Measurements from ENCODE around the gene PIGX. TPM values are rescaled to one million over a fixed set of nuclear protein-coding genes. Genes with fewer than 3 reads are reported as not detected.

The PIGX gene
- total RNA-seq, 5 donors from 2014 or later (not counting 1 experiment from before 2014, with no cell fraction given) = 18.9 to 27.9 (median 22.3) TPM

GRCh38 chr3:196699749-196700148, 12.4 kb upstream of the PIGX start:
- no peak overlapping the region for H3K4me3 ChIP-seq (ENCODE audit: control insufficient read depth in 1 of 2, extremely low read depth in 1 of 2, low read length in 1 of 2)
- H3K27ac ChIP-seq (ENCODE audit: low read length) = no peak overlapping the region
- H3K4me1 ChIP-seq (ENCODE audit: control insufficient read depth in 1 of 2, extremely low read depth in 1 of 2, insufficient read depth in 2 of 2, low read length in 2 of 2) = peaks cover 0 to 7% of the 10 kb centered on the region in 2 experiments
- ChIA-PET POLR2A (interaction anchor here in 1 of 2 donors (0.7 kb wide), 1 partner anchor 10 kb away, joined by 3 read pairs; no protein-coding TSS in a partner anchor), CTCF (interaction anchor here in 1 of 2 donors (0.6 kb wide), 1 partner anchor 12 kb away, joined by 3 read pairs; no protein-coding TSS in a partner anchor)
- WGBS (ENCODE audit: insufficient coverage) = 100% methylated on average over 2 of the region's 7 CpGs
- no peaks in the 10 kb centered on the region for H3K36me3 ChIP-seq (ENCODE audit: control insufficient read depth in 2 of 2, extremely low read depth in 1 of 2, insufficient read depth in 1 of 2, low read length in 1 of 2)
- no peaks in the 10 kb centered on the region for H3K36me3 Mint-ChIP-seq
- DNase-seq = no peak
- H3K27me3 Mint-ChIP-seq = no peaks in the 10 kb centered on the region
- H3K4me1 Mint-ChIP-seq = peaks cover 0 to 8% (median 7%) of the 10 kb centered on the region in 3 donors
- no peaks in the 10 kb centered on the region for H3K9me3 ChIP-seq
- no peaks in the 10 kb centered on the region for H3K9me3 Mint-ChIP-seq
- no peak overlapping the region for H3K27ac Mint-ChIP-seq
- no peak overlapping the region for H3K4me3 Mint-ChIP-seq
- no peak for ATAC-seq (replicated peaks in 1 of 4)
- H3K27me3 ChIP-seq (replicated peaks in 1 of 2; ENCODE audit: control insufficient read depth in 2 of 2, extremely low read depth in 1 of 2, insufficient read depth in 2 of 2, low read length in 1 of 2) = no peaks in the 10 kb centered on the region

- no peaks in the 10 kb centered on the region for H3K27me3 Mint-ChIP-seq
- 69% methylated on average over 2 of the region's 4 CpGs for WGBS (ENCODE audit: insufficient coverage)
- DNase-seq = no peak
- H3K9me3 Mint-ChIP-seq = no peaks in the 10 kb centered on the region
- H3K4me1 Mint-ChIP-seq = peaks cover 0 to 4% (median 3%) of the 10 kb centered on the region in 3 donors
- H3K27ac Mint-ChIP-seq = no peak overlapping the region
- H3K27me3 ChIP-seq (replicated peaks in 1 of 2; ENCODE audit: control insufficient read depth in 2 of 2, extremely low read depth in 1 of 2, insufficient read depth in 2 of 2, low read length in 1 of 2) = no peaks in the 10 kb centered on the region
- H3K4me3 ChIP-seq (ENCODE audit: control insufficient read depth in 1 of 2, extremely low read depth in 1 of 2, low read length in 1 of 2) = no peak overlapping the region
- no peaks in the 10 kb centered on the region for H3K36me3 ChIP-seq (ENCODE audit: control insufficient read depth in 2 of 2, extremely low read depth in 1 of 2, insufficient read depth in 1 of 2, low read length in 1 of 2)
- no peak for ATAC-seq (replicated peaks in 1 of 4)
- no peaks in the 10 kb centered on the region for H3K9me3 ChIP-seq
- no peaks in the 10 kb centered on the region for H3K36me3 Mint-ChIP-seq
- ChIA-PET CTCF (no interaction called here), POLR2A (no interaction called here)
- no peak overlapping the region for H3K27ac ChIP-seq (ENCODE audit: low read length)
- no peak overlapping the region for H3K4me3 Mint-ChIP-seq
- no peaks in the 10 kb centered on the region for H3K4me1 ChIP-seq (ENCODE audit: control insufficient read depth in 1 of 2, extremely low read depth in 1 of 2, insufficient read depth in 2 of 2, low read length in 2 of 2)
Observed at GRCh38 chr3:196700801-196701200, 11.4 kb upstream of the PIGX start.

GRCh38 chr3:196706327-196706726, 5.8 kb upstream of the PIGX start:
- Mint-ChIP-seq H3K9me3 (no peaks in the 10 kb centered on the region), H3K27ac (no peak overlapping the region), H3K36me3 (peaks cover 5% of the 10 kb centered on the region), H3K27me3 (no peaks in the 10 kb centered on the region), H3K4me1 (peaks cover 8 to 15% (median 13%) of the 10 kb centered on the region in 3 donors), H3K4me3 (no peak overlapping the region)
- Histone ChIP-seq H3K27me3 (replicated peaks in 1 of 2; ENCODE audit: control insufficient read depth in 2 of 2, extremely low read depth in 1 of 2, insufficient read depth in 2 of 2, low read length in 1 of 2) (no peaks in the 10 kb centered on the region), H3K9me3 (no peaks in the 10 kb centered on the region), H3K4me1 (ENCODE audit: control insufficient read depth in 1 of 2, extremely low read depth in 1 of 2, insufficient read depth in 2 of 2, low read length in 2 of 2) (peaks cover 6 to 9% of the 10 kb centered on the region in 2 experiments), H3K27ac (ENCODE audit: low read length) (no peak overlapping the region), H3K36me3 (ENCODE audit: control insufficient read depth in 2 of 2, extremely low read depth in 1 of 2, insufficient read depth in 1 of 2, low read length in 1 of 2) (no peaks in the 10 kb centered on the region), H3K4me3 (ENCODE audit: control insufficient read depth in 1 of 2, extremely low read depth in 1 of 2, low read length in 1 of 2) (no peak overlapping the region)
- ATAC-seq (replicated peaks in 1 of 4) = no peak
- DNase-seq = no peak
- ChIA-PET POLR2A (interaction anchor here in 1 of 2 donors (0.6 kb wide), 2 partner anchors 90 to 159 kb away, joined by 3 to 9 read pairs; no protein-coding TSS in a partner anchor), CTCF (no interaction called here)
- WGBS (ENCODE audit: insufficient coverage) = no CpG with 5 or more reads among the region's 5 CpGs

- ChIA-PET CTCF (no interaction called here), POLR2A (interaction anchor here in 1 of 2 donors (0.6 kb wide), 2 partner anchors 90 to 158 kb away, joined by 3 to 9 read pairs; no protein-coding TSS in a partner anchor)
- ATAC-seq (replicated peaks in 1 of 4) = no peak
- Histone ChIP-seq H3K27me3 (replicated peaks in 1 of 2; ENCODE audit: control insufficient read depth in 2 of 2, extremely low read depth in 1 of 2, insufficient read depth in 2 of 2, low read length in 1 of 2) (no peaks in the 10 kb centered on the region), H3K4me1 (ENCODE audit: control insufficient read depth in 1 of 2, extremely low read depth in 1 of 2, insufficient read depth in 2 of 2, low read length in 2 of 2) (peaks cover 6 to 13% of the 10 kb centered on the region in 2 experiments), H3K4me3 (ENCODE audit: control insufficient read depth in 1 of 2, extremely low read depth in 1 of 2, low read length in 1 of 2) (no peak overlapping the region), H3K36me3 (ENCODE audit: control insufficient read depth in 2 of 2, extremely low read depth in 1 of 2, insufficient read depth in 1 of 2, low read length in 1 of 2) (no peaks in the 10 kb centered on the region), H3K27ac (ENCODE audit: low read length) (no peak overlapping the region), H3K9me3 (no peaks in the 10 kb centered on the region)
- no peaks in the 10 kb centered on the region for H3K27me3 Mint-ChIP-seq
- no peak overlapping the region for H3K4me3 Mint-ChIP-seq
- DNase-seq = no peak
- peaks cover 5% of the 10 kb centered on the region for H3K36me3 Mint-ChIP-seq
- H3K27ac Mint-ChIP-seq = no peak overlapping the region
- no peaks in the 10 kb centered on the region for H3K9me3 Mint-ChIP-seq
- peaks cover 12 to 19% (median 17%) of the 10 kb centered on the region in 3 donors for H3K4me1 Mint-ChIP-seq
- WGBS (ENCODE audit: insufficient coverage) = no CpG with 5 or more reads among the region's 4 CpGs
Observed at GRCh38 chr3:196706731-196707130, 5.4 kb upstream of the PIGX start.

GRCh38 chr3:196707566-196707965, 4.6 kb upstream of the PIGX start:
- Histone ChIP-seq H3K27ac (ENCODE audit: low read length) (no peak overlapping the region), H3K4me3 (ENCODE audit: control insufficient read depth in 1 of 2, extremely low read depth in 1 of 2, low read length in 1 of 2) (no peak overlapping the region), H3K9me3 (no peaks in the 10 kb centered on the region), H3K27me3 (replicated peaks in 1 of 2; ENCODE audit: control insufficient read depth in 2 of 2, extremely low read depth in 1 of 2, insufficient read depth in 2 of 2, low read length in 1 of 2) (no peaks in the 10 kb centered on the region), H3K4me1 (ENCODE audit: control insufficient read depth in 1 of 2, extremely low read depth in 1 of 2, insufficient read depth in 2 of 2, low read length in 2 of 2) (peaks cover 6 to 15% of the 10 kb centered on the region in 2 experiments), H3K36me3 (ENCODE audit: control insufficient read depth in 2 of 2, extremely low read depth in 1 of 2, insufficient read depth in 1 of 2, low read length in 1 of 2) (no peaks in the 10 kb centered on the region)
- peaks cover 14 to 21% (median 18%) of the 10 kb centered on the region in 3 donors for H3K4me1 Mint-ChIP-seq
- no peak overlapping the region for H3K27ac Mint-ChIP-seq
- peaks cover 5% of the 10 kb centered on the region for H3K36me3 Mint-ChIP-seq
- DNase-seq (no peak), ATAC-seq (replicated peaks in 1 of 4) (no peak)
- ChIA-PET CTCF (interaction anchor here in 1 of 2 donors (0.5 to 1.1 kb wide), 3 partner anchors 14 to 95 kb away, joined by 3 to 5 read pairs (median 3); no protein-coding TSS in a partner anchor), POLR2A (no interaction called here)
- no peaks in the 10 kb centered on the region for H3K9me3 Mint-ChIP-seq
- H3K27me3 Mint-ChIP-seq = no peaks in the 10 kb centered on the region
- H3K4me3 Mint-ChIP-seq = no peak overlapping the region
- WGBS (ENCODE audit: insufficient coverage) = 100% methylated on average over 2 of the region's 8 CpGs

GRCh38 chr3:196708467-196708866, 3.7 kb upstream of the PIGX start:
- ChIA-PET POLR2A (interaction anchor here in 1 of 2 donors (0.6 kb wide), 1 partner anchor 159 kb away, joined by 3 read pairs; the partner anchor contains the start of gene SENP5), CTCF (interaction anchor here in 1 of 2 donors (1.0 to 1.1 kb wide), 2 partner anchors 14 to 96 kb away, joined by 3 read pairs; no protein-coding TSS in a partner anchor)
- Mint-ChIP-seq H3K27me3 (no peaks in the 10 kb centered on the region), H3K27ac (no peak overlapping the region), H3K4me3 (no peak overlapping the region), H3K4me1 (peaks cover 22 to 28% (median 24%) of the 10 kb centered on the region in 3 donors), H3K9me3 (no peaks in the 10 kb centered on the region), H3K36me3 (peaks cover 5% of the 10 kb centered on the region)
- Histone ChIP-seq H3K36me3 (ENCODE audit: control insufficient read depth in 2 of 2, extremely low read depth in 1 of 2, insufficient read depth in 1 of 2, low read length in 1 of 2) (no peaks in the 10 kb centered on the region), H3K4me1 (ENCODE audit: control insufficient read depth in 1 of 2, extremely low read depth in 1 of 2, insufficient read depth in 2 of 2, low read length in 2 of 2) (peaks cover 6 to 23% of the 10 kb centered on the region in 2 experiments), H3K4me3 (ENCODE audit: control insufficient read depth in 1 of 2, extremely low read depth in 1 of 2, low read length in 1 of 2) (no peak overlapping the region), H3K9me3 (no peaks in the 10 kb centered on the region), H3K27ac (ENCODE audit: low read length) (no peak overlapping the region), H3K27me3 (replicated peaks in 1 of 2; ENCODE audit: control insufficient read depth in 2 of 2, extremely low read depth in 1 of 2, insufficient read depth in 2 of 2, low read length in 1 of 2) (no peaks in the 10 kb centered on the region)
- 100% methylated on average over 3 of the region's 7 CpGs for WGBS (ENCODE audit: insufficient coverage)
- DNase-seq = no peak
- no peak for ATAC-seq (replicated peaks in 1 of 4)

Data from T-cell (primary cell).